Activated T-cell treated with anti-CD3 and anti-CD28 coated beads for 4 hours (primary cell): ENCODE results near the gene TNFAIP6.
"Not testable (repeated sequence)": the region's sequence is repeated elsewhere in the genome, so short reads cannot be mapped to it uniquely, and the experiment has no call there.

Experiments used
- DNase-seq: peaks from one replicate; pipeline ENCODE4 v3.0.0-alpha.2; 2020

TNFAIP6 gene, protein sequence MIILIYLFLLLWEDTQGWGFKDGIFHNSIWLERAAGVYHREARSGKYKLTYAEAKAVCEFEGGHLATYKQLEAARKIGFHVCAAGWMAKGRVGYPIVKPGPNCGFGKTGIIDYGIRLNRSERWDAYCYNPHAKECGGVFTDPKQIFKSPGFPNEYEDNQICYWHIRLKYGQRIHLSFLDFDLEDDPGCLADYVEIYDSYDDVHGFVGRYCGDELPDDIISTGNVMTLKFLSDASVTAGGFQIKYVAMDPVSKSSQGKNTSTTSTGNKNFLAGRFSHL

GRCh38 chr2:151357359-151357758, at the start of gene TNFAIP6:
Gene TNFAIP6, plus strand, starts transcription at chr2:151357592. Its CDS starts 75 bp downstream, at chr2:151357667.
- DNase-seq = no peak

DNA sequence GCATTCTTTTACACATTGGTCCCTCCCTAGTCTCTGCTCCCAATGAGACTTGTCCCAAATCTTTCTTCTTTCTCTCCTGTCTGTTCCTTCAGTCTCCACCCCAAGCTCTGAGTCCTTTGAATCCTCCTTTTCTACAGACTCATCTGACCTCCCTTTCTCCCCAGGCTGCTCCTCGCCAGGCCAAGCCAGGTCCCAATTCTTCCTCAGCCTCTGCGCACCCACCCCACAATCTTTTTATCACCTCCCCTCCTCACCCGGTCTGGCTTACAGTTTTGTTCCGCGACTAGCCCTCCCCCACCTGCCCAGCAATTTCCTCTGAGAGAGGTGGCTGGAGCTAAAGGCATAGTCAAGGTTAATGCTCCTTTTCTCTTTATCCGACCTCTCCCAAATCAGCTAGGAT, 47.1 kb upstream of the TNFAIP6 start:
- not testable (repeated sequence) for DNase-seq

DNA sequence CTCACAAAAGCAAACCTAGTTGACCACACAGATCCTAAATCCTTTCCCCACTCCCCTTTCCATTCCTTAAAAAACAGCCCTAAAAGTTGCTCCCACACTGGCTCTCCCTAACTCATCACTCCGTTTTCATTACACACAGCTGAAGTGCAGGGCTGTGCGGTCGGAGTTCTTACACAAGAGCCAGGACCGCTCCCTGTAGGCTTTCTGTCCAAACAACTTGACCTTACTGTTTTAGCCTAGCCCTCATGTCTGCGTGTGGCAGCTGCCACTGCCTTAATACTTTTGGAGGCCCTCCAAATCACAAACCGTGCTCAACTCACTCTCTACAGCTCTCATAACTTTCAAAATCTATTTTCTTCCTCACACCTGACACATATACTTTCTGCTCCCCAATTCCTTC, 45.0 kb upstream of the TNFAIP6 start:
- not testable (repeated sequence) for DNase-seq

- DNase-seq = no peak
Measured at GRCh38 chr2:151315381-151315903, 42.0 kb upstream of the TNFAIP6 start.

GRCh38 chr2:151325581-151326095, 31.8 kb upstream of the TNFAIP6 start:
- DNase-seq = no peak

DNA sequence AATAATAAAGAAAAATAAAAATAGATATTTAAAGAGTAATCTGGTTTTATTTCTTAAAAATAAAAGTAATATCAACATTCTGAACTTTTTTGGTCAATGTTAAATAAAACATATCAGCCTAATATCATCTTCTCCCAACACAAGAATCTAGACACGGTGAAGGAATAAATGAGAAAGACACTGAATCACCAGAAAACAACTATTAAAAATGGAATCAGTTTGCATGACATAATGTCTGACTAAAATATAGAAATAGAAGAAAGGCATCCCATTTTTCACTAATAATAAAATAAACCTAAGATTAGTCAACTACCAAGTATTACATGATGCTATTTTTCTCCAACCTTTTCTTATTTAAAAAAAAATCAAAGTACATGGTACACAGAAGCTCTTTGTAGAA, 30.8 kb upstream of the TNFAIP6 start:
- DNase-seq = no peak

DNA sequence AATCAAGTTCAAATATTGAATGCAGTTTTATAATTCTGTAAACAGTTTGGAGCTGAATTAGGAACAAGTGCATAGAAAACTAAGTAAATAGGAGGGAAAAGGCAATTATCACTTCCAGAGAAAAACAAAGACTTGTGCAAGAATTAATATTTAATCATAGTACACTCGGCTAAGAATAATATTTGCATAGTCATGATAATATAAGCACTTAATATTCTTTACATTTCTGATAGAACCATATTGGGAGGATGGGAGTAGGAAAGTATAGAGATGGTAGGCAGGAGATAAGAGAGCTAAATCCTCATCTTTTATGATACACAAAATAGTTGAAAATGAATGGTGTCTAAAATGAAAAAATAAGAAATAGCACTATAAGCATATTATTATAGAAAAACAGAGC, 27.4 kb upstream of the TNFAIP6 start:
- DNase-seq = no peak

DNA sequence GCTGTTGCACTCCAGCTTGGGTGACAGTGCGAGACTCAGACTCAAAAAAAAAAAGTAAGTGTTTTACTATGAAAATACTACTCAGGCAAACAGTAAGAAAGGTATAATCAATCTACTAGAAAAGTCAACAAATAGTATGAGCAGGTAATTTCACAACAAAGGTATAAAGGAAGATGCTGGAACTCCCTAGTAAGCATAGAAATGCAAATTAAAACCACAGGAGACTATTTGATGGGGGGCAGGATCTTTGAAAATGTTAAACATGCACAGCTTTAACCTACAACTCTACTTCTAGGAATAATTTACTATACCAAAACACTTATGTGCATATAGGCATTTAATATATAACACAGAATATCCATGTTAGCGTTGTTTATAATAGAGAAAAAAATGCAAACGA, 24.3 kb upstream of the TNFAIP6 start:
- DNase-seq = no peak

GRCh38 chr2:151334082-151334815, 23.1 kb upstream of the TNFAIP6 start:
- no peak for DNase-seq

DNA sequence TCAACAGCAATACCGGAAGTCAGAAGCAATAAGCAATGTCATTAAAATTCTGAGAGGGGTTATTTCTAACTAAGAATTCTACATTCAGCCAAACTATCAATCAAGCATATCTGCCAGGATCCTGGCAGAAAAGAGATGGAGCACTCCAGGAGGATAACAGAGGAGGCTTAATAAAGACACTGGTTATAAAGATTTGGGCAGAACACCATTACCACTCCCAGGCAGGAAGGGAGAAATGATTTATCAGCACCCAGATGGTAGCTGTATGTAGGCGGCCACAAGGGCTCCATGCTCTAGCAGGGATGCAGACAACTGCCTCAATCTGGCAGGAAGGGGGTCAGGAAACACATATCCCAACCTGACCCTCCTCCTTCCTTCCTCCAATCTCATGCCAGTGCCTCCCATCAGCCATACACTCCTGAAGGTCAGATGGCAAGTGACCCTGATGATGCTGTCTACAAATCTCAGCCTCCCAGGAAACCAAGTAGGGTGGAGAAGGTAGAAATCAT, 20.5 kb upstream of the TNFAIP6 start:
- no peak for DNase-seq

DNA sequence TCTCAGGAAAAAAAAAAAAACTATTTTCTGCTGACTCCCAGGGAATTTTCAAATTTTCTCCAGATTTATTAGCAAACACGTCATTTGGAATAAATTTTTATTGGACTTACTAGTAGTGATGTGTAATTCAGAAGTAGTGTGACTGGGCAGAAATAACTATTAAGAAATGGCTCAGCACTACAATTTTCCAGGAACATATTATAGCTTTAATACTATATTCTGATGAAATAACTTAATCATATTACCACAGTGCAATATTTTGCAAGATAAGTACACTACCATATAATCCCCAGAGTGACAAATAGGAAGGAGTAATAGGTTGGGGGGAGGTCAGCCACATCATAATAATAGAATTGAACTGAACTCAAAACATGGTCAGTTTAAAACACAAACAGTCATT, 19.7 kb upstream of the TNFAIP6 start:
- no peak for DNase-seq

GRCh38 chr2:151338115-151338514, 19.3 kb upstream of the TNFAIP6 start:
- no peak for DNase-seq

- DNase-seq = no peak
Measured at GRCh38 chr2:151343073-151343472, 14.3 kb upstream of the TNFAIP6 start.

DNA sequence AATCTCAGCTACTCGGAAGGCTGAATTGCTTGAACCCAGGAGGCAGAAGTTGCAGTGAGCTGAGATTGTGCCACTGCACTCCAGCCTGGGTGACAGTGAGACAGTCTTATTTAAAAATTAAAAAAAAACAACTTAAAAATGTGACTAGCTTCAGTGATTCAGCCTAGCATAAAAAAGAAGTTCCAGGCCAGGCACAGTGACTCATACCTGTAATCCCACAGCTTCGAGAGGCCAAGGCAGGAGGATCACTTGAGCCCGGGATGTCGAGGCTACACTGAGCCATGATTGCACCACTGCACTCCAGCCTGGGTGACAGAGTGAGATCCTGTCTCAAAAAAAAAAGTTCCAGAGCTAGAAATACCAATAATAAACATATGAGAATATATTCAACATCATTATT, 13.2 kb upstream of the TNFAIP6 start:
- not testable (repeated sequence) for DNase-seq

- DNase-seq = no peak
Measured at GRCh38 chr2:151344906-151345305, 12.5 kb upstream of the TNFAIP6 start.

- no peak for DNase-seq
Measured at GRCh38 chr2:151347294-151347693, 10.1 kb upstream of the TNFAIP6 start.

DNA sequence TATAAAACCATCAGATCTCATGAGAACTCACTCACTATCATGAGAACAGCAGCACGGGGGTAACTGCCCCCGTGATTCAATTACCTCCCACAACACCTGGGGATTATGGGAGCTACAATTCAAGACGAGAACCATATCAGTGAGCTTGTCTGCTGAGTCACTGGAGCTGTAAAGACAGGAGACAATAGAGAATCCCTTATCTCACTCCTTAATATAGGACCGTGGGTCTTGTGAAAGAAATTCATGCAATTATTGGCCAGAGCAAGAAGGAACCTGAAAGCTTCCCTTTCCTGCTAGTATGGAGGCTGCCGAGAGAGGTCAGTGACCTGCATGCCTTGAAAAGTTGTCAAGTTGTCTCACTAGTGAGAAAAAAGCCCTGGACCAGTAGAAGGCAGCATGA, 9.5 kb upstream of the TNFAIP6 start:
- DNase-seq = no peak

DNA sequence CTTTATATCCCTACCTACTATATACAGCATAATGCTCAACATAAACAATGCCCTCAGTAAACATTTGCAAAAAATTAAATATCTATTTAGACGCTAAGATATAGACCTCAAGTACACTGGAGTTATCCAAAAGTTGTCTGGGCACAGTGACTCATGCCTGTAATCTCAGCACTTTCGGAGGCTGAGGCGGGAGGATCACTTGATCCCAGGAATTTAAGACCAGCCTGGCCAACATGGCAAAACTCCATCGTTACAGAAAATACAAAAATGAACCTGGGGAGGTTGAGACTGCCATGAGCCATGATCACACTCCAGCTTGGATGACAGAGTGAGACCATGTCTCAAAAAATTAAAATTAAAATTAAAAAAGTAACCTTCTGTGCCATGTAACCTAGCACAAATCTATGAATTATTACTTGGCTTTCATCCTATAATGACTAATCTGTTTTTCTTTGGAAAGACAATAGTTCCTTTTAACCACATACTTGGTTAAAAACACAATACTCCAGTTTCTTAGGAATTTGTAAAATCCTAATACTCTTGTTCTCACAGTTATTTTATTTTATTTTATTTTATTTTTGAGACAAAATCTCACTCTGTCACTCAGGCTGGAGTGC, 6.7 kb upstream of the TNFAIP6 start:
- no peak for DNase-seq

DNA sequence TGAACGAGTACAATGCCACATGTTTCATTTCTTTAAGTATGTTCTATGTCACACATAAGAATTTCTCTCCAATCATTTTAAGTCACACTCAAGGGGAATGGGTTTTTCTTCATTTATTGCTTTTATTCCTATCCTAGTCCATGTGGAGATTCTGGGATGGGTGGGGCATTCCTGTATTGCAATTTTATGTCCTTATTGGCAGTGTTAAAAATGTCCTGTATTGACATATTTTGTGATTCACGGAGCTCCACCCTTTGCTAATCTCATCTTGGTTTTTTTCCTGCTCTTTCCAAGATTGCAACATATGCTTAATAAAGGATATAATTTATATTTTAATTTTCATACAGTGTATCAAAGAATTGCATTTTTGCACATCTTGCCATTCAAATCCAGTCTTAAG, 3.4 kb upstream of the TNFAIP6 start:
- DNase-seq = no peak

GRCh38 chr2:151354807-151355206, 2.6 kb upstream of the TNFAIP6 start:
- no peak for DNase-seq

GRCh38 chr2:151358166-151358970, 976 bp downstream of the TNFAIP6 start:
- no peak for DNase-seq

DNA sequence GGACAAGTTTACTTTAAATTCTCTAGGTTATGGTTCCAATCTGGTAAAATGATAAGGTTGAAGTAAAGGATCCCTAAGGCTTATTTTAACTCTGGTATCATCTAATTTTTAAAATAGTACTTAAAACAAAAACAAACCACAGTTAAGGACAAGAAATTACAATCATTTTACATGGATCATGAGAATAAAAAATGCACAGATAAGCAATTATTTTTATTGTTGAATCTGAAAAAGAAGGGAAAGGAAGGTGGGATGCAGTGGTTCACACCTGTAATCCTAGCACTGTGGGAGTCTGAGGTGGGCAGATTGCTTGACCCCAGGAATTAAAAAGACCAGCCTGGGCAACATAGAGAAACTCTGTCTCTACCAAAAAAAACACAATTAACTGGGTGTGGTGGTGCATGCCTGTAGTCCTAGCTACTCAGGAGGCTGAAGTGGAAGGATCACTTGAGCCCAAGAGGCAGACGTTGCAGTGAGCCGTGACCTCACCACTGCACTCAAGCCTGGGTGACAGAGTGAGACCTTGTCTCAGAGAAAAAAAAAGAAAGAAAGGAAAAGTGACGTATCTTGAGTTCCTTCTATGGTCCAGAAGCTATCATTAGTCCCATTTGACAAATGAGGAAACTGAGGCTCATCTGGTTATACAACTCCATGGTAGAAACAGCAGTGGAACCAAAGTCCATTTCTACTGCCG, 2.5 kb downstream of the TNFAIP6 start:
- DNase-seq = no peak
